GM18499 (cell line): ENCODE data around the gene FBN1.

Experiments
- ATAC-seq: cut with Tn5 transposase; IDR thresholded peaks from one replicate; pipeline ENCODE4 v1.9.1; 2021; ENCODE audit warnings: moderate number of reproducible peaks; ENCODE audit not compliant: insufficient read depth, unreplicated experiment

FBN1 gene

GRCh38 chr15:48447058-48447457, 198.5 kb downstream of the FBN1 start:
- ATAC-seq, result no peak

DNA sequence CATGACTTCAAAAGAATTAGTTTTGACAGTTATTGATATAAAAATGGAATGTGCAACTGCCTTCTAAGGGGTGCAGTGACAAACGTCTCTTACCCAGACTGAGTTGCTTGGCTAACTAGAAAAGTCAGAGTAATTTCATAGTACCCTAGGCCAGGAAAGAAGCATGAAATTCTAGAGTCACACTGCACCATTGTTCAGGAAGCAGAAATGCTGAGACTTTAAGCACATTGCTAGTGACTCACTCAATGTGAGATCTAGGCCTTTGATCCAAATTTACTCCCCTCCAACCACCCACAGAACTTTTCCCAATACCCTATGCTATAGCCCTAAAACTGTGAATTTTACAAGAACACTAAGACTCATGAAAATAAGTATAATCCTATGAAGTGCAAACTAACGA, 203.5 kb downstream of the FBN1 start:
- no peak for ATAC-seq

GRCh38 chr15:48440084-48440483, 205.4 kb downstream of the FBN1 start:
- ATAC-seq, result no peak

DNA sequence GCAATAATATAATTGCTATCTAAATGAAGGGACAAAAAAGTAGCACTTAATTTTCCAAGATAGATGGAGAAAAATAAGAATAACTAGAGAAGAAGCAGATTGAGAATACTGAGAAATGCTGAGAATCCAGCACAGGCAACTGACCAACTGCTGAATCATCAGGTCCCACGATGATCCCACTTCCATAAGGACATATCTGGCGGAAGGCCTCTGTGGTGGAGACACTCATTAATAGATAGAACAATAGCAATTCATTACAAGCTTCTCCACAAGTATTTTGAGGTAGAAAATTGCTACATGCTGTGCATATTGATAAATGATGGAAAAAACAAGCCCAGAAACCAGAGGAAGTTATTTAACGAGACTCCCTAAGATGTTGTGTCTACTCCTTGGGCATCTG, 208.3 kb downstream of the FBN1 start:
- ATAC-seq, result no peak

DNA sequence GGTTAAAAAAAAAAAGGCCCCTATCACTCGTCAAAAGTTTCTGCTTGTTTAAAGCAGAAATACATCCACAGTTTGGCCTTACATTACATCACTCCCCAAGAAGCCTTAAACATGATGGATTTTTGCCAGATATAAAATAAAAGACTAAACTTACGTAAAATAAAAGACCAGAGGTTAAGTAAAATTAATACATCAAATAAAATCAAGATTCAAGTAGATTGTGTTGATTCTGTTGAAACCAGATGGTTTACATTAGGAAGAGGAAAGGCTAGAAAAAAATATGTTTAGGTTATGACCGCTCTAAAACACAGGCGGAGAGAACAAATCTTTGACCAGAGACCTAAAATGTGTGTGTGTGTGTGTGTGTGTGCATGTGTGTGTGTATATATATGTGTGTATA, 210.2 kb downstream of the FBN1 start:
- no peak for ATAC-seq

DNA sequence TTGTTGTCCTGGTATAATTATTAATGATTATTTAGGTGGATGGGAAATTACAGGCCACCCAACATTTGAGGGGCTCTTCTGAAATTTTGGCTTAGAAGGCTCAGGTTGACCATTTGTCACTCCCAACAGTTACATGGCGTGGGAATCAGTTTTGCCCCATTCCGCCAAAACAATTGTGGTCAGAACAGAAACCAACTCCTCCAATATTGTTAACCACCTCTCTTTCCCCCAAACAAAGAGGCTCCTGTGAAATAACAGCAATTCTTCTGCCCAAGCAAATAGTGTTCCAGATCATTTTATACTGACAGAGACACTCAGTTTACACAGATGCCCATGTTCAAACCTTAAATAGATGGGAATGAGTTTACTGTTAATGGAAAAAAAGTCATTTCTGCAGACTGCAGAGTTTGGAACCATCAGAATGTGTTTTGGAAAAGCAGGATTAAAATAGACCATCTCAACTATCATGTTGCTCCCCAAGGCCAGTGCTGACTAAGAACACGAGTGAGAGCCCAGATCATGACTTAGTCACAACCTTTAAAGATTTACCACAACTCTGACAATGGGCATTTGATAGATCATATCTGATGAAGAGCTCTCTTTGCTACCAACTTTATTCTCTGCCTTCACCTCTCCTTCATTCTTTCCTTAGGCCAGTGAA, 212.2 kb downstream of the FBN1 start:
- peak; percentile 90 for ATAC-seq

- no peak for ATAC-seq
Measured at GRCh38 chr15:48432688-48433087, 212.8 kb downstream of the FBN1 start.

- no peak for ATAC-seq
Measured at GRCh38 chr15:48427960-48428547, 217.5 kb downstream of the FBN1 start.

DNA sequence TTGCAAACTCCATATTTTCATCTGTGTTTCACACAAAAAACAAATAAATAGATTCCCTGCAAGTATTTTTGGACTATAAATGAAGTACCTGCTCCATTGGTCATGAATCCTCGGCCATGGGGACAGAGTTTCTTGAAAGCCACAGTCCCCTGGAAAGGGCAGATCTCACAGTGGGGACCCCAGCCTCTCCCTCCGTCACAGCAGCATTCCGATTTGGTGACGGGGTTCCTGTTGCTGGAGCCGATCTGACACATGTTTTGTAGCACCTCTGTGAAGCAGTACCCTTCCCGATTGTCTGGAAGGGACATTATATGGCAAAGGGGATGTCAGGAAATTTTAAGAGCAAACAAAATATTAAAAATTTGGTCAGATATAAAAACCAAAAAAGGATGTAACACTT, 218.0 kb downstream of the FBN1 start:
- no peak for ATAC-seq

DNA sequence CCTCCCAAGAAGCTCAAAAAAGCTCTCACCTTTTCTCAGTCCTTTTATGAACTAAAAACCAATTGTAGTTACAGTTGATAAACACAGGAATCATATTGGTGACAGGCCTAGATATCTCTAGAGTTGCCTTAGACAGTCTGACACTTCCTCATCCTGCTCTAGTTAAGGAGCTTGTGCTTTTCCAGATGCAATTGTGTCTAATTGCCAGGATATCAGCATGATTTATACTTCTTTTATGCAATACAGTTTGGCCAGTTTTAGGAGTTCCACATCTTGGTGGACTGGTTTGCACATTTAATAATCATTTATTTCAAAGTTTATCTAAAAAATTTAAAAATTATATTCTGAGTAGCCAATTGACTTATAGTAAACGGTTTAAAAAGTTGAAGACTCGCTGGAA, 218.6 kb downstream of the FBN1 start:
- no peak for ATAC-seq

- ATAC-seq, result no peak
Measured at GRCh38 chr15:48426044-48426443, 219.5 kb downstream of the FBN1 start.

- ATAC-seq, result no peak
Measured at GRCh38 chr15:48425051-48425450, 220.5 kb downstream of the FBN1 start.

- ATAC-seq, result no peak
Measured at GRCh38 chr15:48423896-48424475, 221.5 kb downstream of the FBN1 start.

DNA sequence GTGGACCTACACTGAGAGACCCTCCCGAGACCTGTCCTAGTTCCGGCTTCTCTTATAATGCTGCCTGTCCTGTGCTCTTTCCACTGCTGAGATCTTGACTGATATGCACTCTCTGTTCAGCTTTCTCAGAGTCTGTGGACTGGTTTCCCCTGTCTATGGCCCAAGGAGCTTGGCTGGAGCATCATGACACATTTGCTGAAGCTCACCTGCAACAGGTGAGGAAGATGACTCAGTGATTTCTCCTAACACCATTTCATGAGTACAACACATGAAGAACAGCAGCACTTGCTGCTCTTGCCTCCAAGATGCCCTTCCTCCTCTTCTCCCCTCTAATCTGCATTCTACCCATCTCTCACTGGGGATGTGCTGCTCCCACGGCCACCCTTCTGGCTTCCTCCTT, 222.2 kb downstream of the FBN1 start:
- ATAC-seq, result no peak

DNA sequence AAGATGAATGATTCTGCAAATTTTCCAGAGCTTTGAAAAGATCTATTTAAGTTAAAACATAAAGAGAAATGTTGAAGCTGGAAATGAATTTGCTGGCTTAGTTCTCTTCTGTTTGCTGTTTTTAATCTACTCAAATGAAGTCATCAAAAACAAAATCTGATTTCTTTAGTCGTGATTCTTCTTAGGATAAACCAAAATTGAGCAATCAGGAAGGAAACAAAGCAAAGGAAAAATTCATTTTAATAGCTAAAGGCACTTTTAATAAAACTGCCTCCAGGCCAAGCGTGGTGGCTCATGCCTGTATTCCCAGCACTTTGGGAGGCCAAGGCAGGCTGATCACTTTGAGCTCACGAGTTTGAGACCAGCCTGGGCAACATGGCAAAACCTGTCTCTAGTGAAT, 223.1 kb downstream of the FBN1 start:
- ATAC-seq, result no peak

DNA sequence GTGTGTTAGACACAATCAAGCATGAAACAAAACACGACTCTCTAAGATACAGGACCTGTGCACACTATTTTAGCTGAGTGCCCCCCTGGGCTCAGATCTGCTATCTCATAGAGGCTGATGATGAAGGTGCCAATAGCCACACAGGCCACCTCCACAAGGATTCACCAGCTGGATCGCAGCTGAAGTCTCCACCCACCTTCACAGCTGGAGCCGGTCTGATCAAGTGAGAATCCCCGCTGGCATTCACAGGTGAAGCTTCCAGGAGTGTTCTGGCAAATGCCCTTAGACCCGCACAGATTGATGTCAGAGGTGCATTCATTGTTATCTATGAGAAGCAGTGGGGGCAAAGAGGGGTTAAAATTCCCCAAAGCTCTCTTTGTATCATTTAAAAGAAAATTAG, 224.1 kb downstream of the FBN1 start:
- no peak for ATAC-seq

GRCh38 chr15:48419896-48420295, 225.6 kb downstream of the FBN1 start:
- ATAC-seq, result no peak

- no peak for ATAC-seq
Measured at GRCh38 chr15:48418343-48418742, 227.2 kb downstream of the FBN1 start.

GRCh38 chr15:48416301-48416700, 229.2 kb downstream of the FBN1 start:
- ATAC-seq, result no peak

DNA sequence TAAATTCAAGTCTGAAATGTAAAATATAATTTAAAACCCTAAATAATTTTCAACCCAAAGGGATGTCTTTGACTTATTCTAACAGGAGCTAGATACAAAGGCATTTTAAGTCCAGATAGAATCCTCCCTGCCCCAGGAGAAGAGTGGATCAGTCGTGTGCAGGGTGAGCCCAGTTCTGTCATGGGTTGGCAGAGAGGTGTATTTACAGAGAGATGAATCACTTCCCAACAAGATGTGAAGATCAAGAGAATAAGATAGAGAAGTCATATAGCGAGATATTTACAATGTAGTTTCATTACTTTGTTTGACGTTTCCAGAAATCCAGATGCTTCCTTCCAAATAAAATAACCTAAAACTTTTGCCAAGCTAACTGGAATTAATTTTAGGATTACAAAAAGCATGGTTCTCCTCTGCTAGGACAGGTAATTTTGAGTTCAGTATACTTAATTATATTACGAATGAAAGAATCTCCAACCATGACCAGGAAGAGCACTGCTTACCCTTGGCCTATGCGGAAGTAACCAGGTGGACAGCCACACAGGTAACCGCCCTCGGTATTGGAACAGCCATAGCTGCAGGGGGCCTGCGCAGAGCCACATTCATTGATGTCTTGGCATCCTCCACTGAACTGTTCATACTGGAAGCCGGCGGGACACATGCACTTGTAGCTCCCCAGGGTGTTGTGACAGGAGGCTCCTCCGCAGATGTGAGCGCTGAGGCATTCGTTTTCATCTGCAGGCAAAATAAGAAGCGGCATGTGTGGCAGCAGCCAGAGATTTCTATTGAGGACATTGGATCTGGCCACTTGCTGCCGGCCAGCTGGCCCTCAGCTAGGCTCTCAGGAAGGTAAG, 230.2 kb downstream of the FBN1 start:
- ATAC-seq, result no peak

- ATAC-seq, result no peak
Measured at GRCh38 chr15:48414015-48414414, 231.5 kb downstream of the FBN1 start.
